HEK293 (cell line): ENCODE data around the gene TENT4B.

ENCODE experiments used
- CTCF ChIA-PET: fragments of 350-600 bp; formaldehyde crosslinking; extraction: SDS; loops from one replicate; lab custom pipeline; 2021; ENCODE audit warnings: antibody characterized with exemption; lab: Yijun Ruan, JAX
- POLR2A ChIA-PET: fragments of 300-600 bp; formaldehyde crosslinking; extraction: SDS; loops from one replicate; lab custom pipeline; 2020; ENCODE audit warnings: antibody characterized with exemption, inconsistent platforms; lab: Yijun Ruan, JAX
- H3K27ac ChIP-seq: fragments of 200-500 bp; sonication (Bioruptor generic); 2 replicates; pipeline ENCODE4 v1.5.1; 2014; ENCODE audit warnings: low read depth, low read length, control low read depth, inconsistent platforms; ENCODE audit errors: extremely low read depth
- H3K36me3 ChIP-seq, 2 experiments: fragments of 200-500 bp in 1 of 2; sonication (Bioruptor generic) in 1 of 2; 1 replicate in 1 of 2; 2 replicates in 1 of 2; pipeline ENCODE4 v1.5.1; 2014 to 2017; ENCODE audit warnings: inconsistent platforms in 2 of 2, low read length in 2 of 2; ENCODE audit not compliant: control insufficient read depth in 2 of 2, insufficient read depth in 1 of 2
- H3K4me1 ChIP-seq: fragments of 200-500 bp; sonication (Bioruptor generic); 2 replicates; pipeline ENCODE4 v1.5.1; 2014; ENCODE audit warnings: mild to moderate bottlenecking, low read length, inconsistent platforms; ENCODE audit not compliant: control insufficient read depth, insufficient read depth
- H3K4me3 ChIP-seq: 2 replicates; pipeline ENCODE4 v1.5.1; 2011; ENCODE audit warnings: low read depth, mild to moderate bottlenecking, control low read depth, low read length, moderate library complexity
- H3K9me3 ChIP-seq: fragments of 200-500 bp; sonication (Bioruptor generic); 2 replicates; pipeline ENCODE4 v1.5.1; 2014; ENCODE audit warnings: low read depth, low read length, inconsistent platforms; ENCODE audit not compliant: control insufficient read depth, insufficient read depth
- IKZF3 ChIP-seq: fragments of 450-650 bp; IDR thresholded peaks from 2 replicates; pipeline ENCODE4 v1.5.0; 2018; ENCODE audit warnings: missing biosample characterization, mild to moderate bottlenecking, missing genetic modification characterization, moderate library complexity
- MZF1 ChIP-seq: fragments of 450-650 bp; formaldehyde crosslinking; IDR thresholded peaks from 2 replicates; pipeline ENCODE4 v1.5.1; 2017; ENCODE audit warnings: missing biosample characterization, missing genetic modification characterization, borderline replicate concordance
- PRDM10 ChIP-seq: fragments of 450-650 bp; formaldehyde crosslinking; IDR thresholded peaks from 2 replicates; pipeline ENCODE4 v1.5.1; 2016; ENCODE audit warnings: missing biosample characterization, missing genetic modification characterization
- PRDM6 ChIP-seq: fragments of 450-650 bp; formaldehyde crosslinking; IDR thresholded peaks from 2 replicates; pipeline ENCODE4 v1.5.1; 2017; ENCODE audit warnings: missing biosample characterization, missing genetic modification characterization
- ZBTB44 ChIP-seq: fragments of 450-650 bp; IDR thresholded peaks from 2 replicates; pipeline ENCODE4 v1.5.1; 2018; ENCODE audit warnings: missing biosample characterization, mild to moderate bottlenecking, missing genetic modification characterization
- ZFHX2 ChIP-seq: fragments of 450-650 bp; formaldehyde crosslinking; conservative IDR thresholded peaks from 2 replicates; pipeline ENCODE4 v1.5.1; 2016; ENCODE audit warnings: missing biosample characterization, missing genetic modification characterization
- ZNF112 ChIP-seq: fragments of 450-650 bp; formaldehyde crosslinking; IDR thresholded peaks from 2 replicates; pipeline ENCODE4 v1.5.0; 2017; ENCODE audit warnings: missing biosample characterization, missing genetic modification characterization
- ZNF311 ChIP-seq: fragments of 450-650 bp; formaldehyde crosslinking; IDR thresholded peaks from 2 replicates; pipeline ENCODE4 v1.5.1; 2017; ENCODE audit warnings: missing biosample characterization, missing genetic modification characterization, borderline replicate concordance
- ZNF394 ChIP-seq: fragments of 450-650 bp; formaldehyde crosslinking; IDR thresholded peaks from 2 replicates; pipeline ENCODE4 v1.5.1; 2016; ENCODE audit warnings: missing biosample characterization, missing genetic modification characterization, mild to moderate bottlenecking, moderate library complexity, borderline replicate concordance
- ZNF488 ChIP-seq: fragments of 450-650 bp; formaldehyde crosslinking; IDR thresholded peaks from 2 replicates; pipeline ENCODE4 v1.5.1; 2016; ENCODE audit warnings: missing biosample characterization, missing genetic modification characterization
- ZNF658 ChIP-seq: fragments of 450-650 bp; formaldehyde crosslinking; IDR thresholded peaks from 2 replicates; pipeline ENCODE4; 2016; ENCODE audit warnings: missing biosample characterization, missing genetic modification characterization
- ZNF660 ChIP-seq: fragments of 450-650 bp; IDR thresholded peaks from 2 replicates; pipeline ENCODE4 v1.5.1; 2018; ENCODE audit warnings: missing biosample characterization, mild to moderate bottlenecking, missing genetic modification characterization
- ZNF707 ChIP-seq: fragments of 450-650 bp; formaldehyde crosslinking; IDR thresholded peaks from 2 replicates; pipeline ENCODE4 v1.5.1; 2016; ENCODE audit warnings: missing biosample characterization, missing genetic modification characterization

Gene TENT4B

GRCh38 chr16:50155925-50156324 lies 2.8 kb downstream of the TENT4B start:
- H3K4me3 ChIP-seq: no peak overlapping the region
- POLR2A ChIA-PET: interaction anchor here (1.4 kb wide), 1 partner anchor 90 kb away, joined by 7 read pairs; the partner anchor contains the start of gene HEATR3
- CTCF ChIA-PET: interaction anchor here (1.1 to 2.4 kb wide), 2 partner anchors 12 to 55 kb away, joined by 3 to 18 read pairs; no protein-coding TSS in a partner anchor

GRCh38 chr16:50156590-50156989 lies 3.5 kb downstream of the TENT4B start:
- CTCF ChIA-PET: interaction anchor here (0.9 to 2.4 kb wide), 2 partner anchors 33 to 54 kb away, joined by 3 to 18 read pairs; no protein-coding TSS in a partner anchor
- H3K4me1 ChIP-seq: peaks cover 3% of the 10 kb centered on the region
- no peak overlapping the region for H3K4me3 ChIP-seq
- no peak overlapping the region for H3K27ac ChIP-seq
- POLR2A ChIA-PET: no interaction called here
- TF ChIP-seq ZNF660 (tag by site-specific recombination) (no peak), ZNF488 (no peak), ZNF394 (tag by site-specific recombination) (peak; percentile 70; the same call in 1 of the 2 replicates), ZNF707 (tag by site-specific recombination) (no peak)
- no peaks in the 10 kb centered on the region for H3K9me3 ChIP-seq
- no peaks in the 10 kb centered on the region; a peak in 1 of 3 replicates for H3K36me3 ChIP-seq

More at GRCh38 chr16:50155925-50156324, 2.8 kb downstream of the TENT4B start:
- Histone ChIP-seq H3K9me3 (no peaks in the 10 kb centered on the region), H3K27ac (no peak overlapping the region), H3K36me3 (no peaks in the 10 kb centered on the region; a peak in 1 of 3 replicates), H3K4me1 (peaks cover 3% of the 10 kb centered on the region)
- TF ChIP-seq PRDM6 (tag by site-specific recombination) (peak; percentile 85), ZFHX2 (no peak), IKZF3 (0 out of 2 replicates have a peak, but pooled peaks have one; percentile 20), ZNF311 (tag by site-specific recombination) (no peak), ZBTB44 (tag by site-specific recombination) (0 out of 2 replicates have a peak, but pooled peaks have one; percentile 2), ZNF658 (tag by site-specific recombination) (no peak), MZF1 (tag by site-specific recombination) (0 out of 2 replicates have a peak, but pooled peaks have one; percentile 10)

- H3K9me3 ChIP-seq: no peaks in the 10 kb centered on the region
- POLR2A ChIA-PET: no interaction called here
- TF ChIP-seq ZNF112 (no peak), PRDM10 (tag by site-specific recombination) (0 out of 2 replicates have a peak, but pooled peaks have one; percentile 22)
- TF ChIP-seq, all 188 proteins: peak for 1
- H3K27ac ChIP-seq: no peak overlapping the region
- no peaks in the 10 kb centered on the region; a peak in 1 of 3 replicates for H3K36me3 ChIP-seq
- H3K4me3 ChIP-seq: no peak overlapping the region
- CTCF ChIA-PET: interaction anchor here (0.6 to 1.1 kb wide), 2 partner anchors 48 to 50 kb away, joined by 4 to 9 read pairs; no protein-coding TSS in a partner anchor
- peaks cover 9% of the 10 kb centered on the region for H3K4me1 ChIP-seq
Measured at GRCh38 chr16:50160495-50161164, 7.5 kb downstream of the TENT4B start.
